Activated CD8-positive, alpha-beta memory T cell treated with anti-CD3 and anti-CD28 coated beads for 24 hours (primary cell): ENCODE data around the gene TAL2.

ENCODE experiments used
- DNase-seq: peaks from one replicate; pipeline ENCODE4 v3.0.0-alpha.2; 2020

TAL2 gene

DNA sequence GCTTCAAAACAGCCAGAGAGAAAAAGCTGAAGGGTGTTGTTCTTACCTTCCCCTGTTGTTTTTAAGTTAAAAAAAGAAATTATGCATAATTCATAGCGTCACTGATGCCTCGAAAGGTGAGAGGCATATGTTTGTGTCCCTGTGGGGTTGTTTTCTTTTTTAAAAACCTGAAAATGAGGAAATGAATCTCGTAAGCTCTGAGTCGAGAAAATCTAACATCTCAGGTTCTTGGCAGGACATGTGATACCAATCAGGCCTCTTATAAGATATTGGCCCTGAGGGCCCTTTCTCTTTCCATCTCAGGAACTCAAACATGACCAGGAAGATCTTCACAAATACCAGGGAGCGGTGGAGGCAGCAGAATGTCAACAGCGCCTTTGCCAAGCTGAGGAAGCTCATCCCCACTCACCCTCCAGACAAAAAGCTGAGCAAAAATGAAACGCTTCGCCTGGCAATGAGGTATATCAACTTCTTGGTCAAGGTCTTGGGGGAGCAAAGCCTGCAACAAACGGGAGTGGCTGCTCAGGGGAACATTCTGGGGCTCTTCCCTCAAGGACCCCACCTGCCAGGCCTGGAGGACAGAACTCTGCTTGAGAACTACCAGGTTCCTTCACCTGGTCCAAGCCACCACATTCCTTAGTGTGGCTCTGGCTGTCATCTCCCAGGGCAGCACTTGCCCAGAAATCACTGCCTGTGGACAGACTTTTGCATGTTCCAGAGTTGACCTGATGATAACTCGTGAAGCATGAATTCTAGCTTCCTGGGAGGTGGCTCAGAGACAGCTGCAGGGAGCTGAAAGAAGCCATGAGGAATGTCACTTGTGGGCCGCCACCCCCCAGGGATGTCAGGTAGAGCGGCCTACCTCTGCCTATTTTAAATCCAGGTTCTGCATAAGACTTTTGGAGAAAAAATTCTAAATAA, at the start of gene TAL2:
Gene TAL2 (plus strand): TSS at position 274 of the 921 bp plus-strand sequence. CDS start 40 bp downstream, at position 314.
- DNase-seq = no peak

DNA sequence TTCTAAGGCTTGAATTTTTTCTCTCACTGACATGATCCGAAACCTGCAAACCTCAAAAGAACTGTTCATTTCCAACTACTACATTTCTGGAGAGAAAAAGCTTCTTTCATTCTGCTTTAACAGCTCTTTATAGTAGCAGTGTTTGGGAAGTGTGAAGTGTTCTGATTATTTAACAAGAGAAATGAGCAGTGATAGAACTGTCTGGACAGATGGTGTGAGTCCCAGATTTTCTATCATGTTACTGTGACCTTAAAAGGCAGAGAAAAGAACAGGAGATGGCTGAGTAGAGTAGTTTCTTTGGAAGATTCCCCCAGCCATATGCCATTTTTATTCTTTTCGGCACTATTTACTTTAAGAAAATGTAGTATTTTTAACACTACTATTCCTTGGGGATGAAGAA, 41.3 kb upstream of the TAL2 start:
- DNase-seq = no peak

DNA sequence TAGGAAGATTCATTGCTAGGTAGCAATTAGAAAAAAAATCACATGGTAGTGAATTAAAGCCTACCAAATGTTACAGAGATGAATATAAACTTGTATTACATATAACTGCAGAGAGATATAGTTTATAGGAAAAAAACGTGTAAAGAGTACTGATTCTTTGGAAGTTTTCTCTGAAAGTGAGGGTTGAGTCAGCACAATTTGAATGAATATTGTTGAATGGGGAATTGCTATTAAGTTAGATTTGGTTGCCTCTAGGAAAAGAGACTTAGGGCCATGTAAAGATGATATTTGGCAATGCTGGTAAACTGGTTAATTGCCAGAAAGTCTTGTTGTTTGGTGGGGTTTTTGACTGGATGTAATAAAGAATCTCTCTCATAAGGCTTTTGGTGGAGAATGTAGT, 37.2 kb upstream of the TAL2 start:
- no peak for DNase-seq

DNA sequence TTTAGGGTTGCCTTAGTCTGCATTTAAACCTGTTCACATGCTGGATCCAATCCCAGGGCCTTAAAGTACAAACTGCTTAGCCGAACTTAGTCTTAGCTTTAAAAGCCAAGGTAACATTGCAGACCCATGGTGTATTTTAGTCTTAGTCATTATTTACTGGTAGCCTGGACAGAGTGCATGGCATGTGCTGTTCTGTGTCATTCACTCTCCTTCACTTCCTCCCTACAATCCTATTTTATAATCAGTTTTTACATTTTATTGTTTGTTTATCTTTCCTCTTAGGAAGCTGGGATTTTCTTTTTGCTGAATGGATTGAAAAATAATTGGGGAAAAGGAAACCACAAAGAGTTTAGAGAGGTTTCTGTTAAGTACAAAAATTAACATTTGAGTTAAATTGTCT, 29.4 kb upstream of the TAL2 start:
- DNase-seq = no peak

DNA sequence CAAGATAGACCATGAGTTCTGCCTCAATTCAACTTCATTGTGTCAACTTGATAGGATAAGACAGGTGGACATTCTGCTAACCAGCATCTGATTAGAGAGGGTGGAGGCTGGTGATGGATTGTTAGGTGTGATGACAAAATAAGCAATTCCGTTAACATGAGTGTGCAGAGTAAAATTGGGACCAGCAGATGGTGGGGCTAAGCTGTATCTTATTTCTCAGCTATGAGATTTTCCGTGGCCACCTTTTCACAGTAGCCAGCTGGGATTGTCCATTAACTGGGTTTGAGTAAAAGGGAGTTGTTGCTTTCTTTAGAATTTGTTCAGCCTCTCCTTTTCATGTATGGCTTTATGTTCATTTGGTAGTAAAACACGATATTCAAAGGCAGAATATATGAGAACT, 28.8 kb upstream of the TAL2 start:
- no peak for DNase-seq

DNA sequence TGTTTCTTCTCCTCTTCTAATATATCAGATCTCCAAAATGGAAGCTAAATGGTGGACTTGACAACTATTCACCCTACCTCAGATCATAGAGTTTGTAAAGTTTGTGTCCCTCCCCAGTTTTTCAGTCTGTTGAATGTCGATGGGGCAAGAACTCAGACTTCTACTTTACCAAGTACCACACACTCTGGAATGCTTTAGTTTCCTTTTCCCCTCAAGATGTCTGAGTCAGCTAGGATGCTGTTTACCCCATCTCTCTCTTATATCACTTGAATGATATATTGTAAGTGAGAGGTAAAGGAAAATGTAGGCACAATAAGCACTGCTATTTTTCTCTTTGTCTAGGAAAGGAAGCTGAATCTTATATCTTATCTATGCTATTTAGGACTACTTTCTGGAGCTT, 25.9 kb upstream of the TAL2 start:
- DNase-seq = no peak

DNA sequence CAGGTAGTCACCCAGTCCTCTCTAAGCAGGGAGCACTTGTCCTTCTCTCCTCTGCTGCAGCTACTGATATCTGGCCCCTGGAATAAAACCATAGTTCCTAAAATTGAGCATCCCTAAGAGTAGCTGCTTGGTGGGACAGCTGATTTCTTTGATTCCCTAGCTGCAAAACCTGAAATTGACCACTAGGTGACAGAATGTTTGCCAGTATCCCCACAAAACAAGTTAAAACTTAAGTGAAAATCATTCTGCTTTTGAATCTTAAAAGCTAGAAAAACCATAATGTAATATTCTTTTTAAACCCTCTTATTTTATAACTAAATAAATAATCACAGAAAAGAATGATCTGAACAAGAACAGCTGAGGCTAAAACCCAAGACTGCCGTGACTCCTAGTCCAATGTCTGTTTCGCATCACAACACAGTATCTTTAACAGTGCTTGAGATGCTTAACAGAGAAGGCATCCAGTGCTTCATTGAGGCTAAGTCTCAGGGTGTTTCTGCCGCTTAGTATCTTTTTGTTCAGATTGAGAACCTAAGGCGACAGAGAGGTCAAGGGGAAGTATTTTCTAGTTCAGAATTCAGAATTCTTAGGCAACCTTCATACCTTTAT, 24.4 kb upstream of the TAL2 start:
- DNase-seq = no peak

DNA sequence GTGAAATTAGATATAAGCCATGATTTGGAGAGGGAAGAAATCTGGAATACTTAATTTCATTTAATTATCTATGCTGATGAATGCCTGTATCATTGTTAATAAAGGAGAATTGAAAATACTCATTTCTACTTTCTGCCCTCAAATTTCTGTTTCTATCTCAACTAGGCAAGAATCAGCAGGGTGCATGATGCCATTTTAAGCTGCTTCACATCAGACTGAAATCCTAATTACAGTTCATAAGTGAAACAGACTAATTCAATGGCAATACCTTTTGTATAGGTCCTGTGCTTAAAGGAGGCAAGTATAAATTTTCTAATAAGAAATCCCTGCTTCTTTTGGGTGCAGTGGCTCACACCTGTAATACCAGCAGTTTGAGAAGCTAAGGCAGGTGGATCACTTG, 22.3 kb upstream of the TAL2 start:
- DNase-seq = no peak

DNA sequence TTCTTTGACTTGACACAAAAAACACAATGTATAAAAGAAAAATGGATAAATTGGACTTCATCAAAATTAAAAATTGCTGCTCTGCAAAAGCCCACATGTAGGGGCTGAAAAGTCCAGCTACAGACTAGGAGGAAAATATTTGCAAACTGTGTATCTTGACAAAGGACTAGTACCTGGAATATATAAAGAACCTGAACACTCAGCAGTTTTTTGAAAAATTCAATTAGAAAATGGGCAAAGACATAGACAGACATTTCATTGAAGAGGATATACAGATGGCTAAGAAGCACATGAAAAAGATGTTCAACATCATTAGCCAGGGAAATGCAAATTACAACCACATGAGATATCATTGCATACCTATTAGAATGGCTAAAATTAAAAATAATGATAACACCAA, 18.5 kb upstream of the TAL2 start:
- DNase-seq = no peak

DNA sequence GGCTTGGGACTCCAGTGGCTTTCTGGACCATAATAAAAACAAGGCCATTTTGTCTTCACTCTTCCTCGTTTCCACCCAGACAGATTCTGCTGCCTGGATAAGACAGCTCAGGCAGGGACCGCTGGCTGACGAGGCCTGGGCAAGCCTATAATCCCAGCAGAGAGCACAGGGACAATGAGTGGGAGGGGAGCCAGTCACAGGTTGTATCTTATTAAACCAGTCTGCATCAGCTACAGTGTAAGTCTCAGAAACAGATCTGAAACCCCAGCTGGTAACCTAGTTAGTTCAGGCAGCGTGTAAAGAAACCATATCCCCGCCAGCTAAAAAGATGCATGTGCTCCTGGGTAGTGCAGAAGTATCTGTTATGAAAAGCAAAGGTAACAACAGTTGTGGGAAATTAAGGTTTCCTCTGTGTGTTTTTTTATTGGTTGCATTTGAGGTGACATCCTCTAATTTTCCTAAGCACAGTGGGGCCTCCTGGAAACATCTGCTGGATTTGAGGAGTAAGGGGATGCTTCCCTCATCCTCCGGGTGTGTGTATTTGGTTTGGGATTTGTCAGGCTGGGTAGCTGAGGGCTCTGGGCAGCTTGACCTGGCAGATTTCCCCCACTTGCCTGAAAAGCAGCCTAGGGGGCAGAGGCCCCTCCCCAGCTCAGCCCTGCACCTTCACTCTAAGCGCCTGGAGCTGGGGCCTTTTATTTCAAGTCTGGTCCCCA, 15.2 kb upstream of the TAL2 start:
- no peak for DNase-seq

DNA sequence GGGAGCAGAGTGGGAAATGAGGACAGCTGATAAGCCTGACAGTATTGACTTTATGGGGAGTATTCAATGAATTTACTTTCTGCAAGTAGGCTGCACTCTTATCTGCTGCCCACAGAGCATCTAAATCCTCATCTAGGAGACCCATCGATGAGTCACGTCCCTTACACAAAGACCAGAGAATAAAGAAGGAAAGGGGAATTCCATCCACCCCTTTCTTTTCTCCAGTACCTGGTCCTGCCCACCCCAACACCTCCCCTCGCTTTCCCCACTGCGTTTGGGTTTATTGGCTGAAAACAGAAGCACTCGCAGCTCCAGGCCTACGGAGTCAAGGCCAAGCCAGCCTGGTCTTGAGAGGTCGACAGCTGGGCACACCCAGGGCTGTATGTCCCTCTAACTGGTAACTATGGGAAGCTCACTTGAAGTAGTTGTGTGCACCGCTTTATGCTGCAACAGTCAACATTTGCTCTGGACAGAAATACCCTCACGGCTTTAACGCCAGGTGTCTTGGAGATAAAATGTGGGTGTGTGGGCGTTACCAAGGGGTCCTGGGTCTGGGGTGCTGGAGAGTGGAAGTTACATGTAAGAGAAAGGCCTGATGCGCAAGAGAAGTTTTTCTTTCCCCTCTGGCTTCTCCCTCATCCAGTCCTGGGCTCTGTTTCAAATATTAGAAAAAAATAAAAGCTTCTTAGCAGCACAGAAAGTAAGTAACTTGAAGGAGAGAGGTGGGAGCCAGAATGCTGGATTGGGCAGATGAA, 14.5 kb upstream of the TAL2 start:
- no peak for DNase-seq

DNA sequence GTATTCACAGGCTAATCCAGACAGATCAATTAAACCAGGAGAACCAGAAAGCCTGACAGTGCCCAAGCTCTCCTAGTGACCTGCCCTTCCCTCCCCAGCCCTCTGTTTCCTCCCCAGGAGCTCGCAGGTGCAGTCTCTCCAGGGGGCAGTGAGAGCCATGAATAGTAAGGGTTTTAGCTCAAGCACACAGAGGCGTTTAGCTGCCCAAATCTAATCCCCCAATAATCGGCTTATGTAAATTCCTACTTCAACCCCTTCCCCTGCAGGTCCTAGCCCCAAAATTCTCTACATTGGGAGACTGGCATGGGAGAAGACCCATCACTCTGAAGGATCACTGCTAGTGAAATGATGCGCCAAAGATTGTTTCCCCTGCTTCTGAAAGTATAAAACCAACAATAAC, 10.5 kb upstream of the TAL2 start:
- DNase-seq = no peak

DNA sequence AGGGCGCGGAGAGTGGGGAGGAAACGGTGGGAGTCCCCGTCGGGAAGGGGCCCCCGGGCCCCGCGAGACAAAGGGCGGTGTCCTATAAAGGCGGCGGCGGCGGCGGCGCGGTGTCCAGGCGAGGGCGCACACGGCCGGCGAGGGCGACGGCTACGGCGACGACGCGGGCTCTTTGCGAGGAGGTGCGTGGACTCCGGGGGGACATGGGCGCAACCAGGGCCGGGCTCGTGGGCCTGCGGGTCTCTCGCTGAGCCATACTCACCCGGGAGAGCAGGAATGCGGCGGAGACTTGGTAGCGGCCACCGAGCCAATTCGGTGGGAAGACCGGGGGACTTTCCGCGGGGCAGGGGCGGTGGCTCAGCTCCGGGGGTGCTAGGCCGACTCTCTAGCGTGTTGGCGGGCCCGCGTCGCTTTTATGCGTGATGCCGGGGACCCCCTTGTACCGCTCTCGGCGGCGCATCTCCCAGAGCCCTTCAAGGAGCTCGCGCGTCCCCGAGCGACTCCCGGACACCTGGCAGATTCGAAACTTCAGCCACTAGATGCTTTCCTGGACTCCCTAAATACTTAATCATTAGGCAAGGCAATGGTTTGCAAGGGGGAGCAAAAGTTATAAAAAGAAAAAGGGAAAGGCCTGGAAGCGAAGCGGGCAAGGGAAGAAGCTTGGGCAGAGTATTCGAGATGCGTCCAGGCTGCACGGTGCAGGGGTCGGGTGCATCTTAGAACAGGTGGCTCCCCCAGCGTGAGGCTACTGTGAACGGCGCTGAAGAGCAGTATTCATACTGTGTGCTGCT, 5.9 kb upstream of the TAL2 start:
- DNase-seq = peak; percentile 58

DNA sequence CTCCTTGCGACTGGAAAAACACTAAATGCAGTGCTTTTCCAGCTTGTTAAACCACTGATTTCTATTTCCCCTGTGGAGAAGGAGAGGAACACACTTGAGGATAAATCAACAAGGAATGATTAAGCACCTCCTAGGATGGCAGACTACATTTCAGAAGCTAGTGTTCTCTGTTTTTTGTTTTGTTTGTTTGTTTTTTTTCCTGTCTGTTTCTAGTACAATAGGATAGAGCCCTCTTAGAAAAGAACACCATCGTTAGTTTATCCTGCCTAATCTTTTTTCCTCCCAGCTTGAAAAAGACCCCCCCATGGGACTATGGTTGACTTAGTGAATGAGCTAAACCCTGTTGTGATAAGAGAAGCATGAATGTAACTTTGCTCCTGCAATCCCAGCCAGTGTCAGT, 3.9 kb upstream of the TAL2 start:
- no peak for DNase-seq

DNA sequence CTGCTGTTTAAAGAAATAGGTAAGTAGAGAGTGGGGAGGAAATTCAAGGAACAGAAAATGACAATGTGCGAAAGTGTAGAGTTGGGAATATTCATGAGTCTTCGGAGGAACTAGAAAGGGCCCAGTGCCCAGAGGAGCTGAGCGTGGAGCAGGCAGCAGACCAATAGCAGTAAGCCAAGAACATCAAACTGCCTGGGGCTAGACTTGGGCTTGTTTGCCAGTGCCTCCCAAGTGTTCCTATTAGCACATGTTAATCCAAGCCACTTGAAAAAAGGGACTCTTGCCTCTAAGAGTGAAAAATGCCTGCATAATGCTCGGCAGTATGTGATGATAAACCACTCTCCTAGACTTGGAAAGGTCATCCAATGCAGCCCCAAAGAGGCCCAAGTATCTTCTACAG, 1.2 kb upstream of the TAL2 start:
- DNase-seq = no peak

DNA sequence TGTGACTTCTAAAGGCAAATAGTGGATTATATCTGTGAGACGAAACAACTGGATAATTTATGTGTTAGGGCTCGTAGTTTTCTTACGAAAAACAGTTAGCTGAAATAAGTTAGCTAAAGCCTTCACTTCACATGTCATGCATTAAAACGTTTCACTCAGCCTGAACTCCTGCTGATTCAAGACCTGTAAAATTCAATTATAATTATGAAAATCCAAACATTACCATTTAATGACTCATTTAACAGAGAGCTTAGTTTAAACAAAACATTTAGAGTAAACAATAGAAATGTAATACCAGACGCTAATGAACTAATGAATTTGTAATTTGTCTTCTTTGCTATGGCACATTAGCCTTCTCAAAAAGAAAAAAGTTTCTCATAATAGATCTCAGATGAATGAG, 1.7 kb downstream of the TAL2 start:
- DNase-seq = no peak

DNA sequence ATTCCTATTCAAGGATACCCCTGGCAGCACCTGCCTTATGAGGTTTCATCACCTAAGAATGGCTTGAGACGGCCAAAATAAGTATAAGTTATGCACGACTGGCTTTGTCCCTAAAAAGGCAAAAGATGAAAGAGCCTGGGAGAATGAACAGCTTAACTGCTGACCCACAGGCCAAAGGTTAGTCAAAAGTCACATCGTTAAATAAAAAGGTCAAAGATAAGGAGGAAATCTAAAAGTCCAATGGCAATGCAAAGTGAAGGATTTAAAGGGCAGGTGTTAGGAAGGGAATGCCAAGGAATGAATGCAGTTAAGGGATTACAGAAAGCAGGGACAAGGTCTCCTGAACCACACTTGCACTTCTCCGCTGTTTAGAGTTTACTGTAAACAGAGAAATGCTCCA, 5.6 kb downstream of the TAL2 start:
- no peak for DNase-seq

DNA sequence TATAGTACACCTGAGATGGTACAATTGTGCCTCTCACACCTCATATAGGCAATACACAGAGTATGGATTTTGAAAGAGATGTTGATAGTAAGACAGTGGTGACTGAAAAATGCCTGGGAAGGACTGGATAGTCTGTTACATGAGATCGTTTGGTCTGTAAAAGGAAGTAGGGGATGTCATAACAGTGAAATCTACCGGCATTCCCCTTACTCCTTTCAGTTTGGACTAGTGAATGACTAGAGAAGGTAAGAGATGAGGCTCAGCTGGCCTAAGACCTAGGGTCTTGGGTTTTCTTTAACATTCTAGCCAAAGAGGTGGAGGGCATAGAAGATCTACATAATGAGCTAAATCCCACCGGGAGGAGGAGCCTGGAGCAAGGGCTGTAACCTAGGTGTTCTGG, 8.1 kb downstream of the TAL2 start:
- DNase-seq = no peak

DNA sequence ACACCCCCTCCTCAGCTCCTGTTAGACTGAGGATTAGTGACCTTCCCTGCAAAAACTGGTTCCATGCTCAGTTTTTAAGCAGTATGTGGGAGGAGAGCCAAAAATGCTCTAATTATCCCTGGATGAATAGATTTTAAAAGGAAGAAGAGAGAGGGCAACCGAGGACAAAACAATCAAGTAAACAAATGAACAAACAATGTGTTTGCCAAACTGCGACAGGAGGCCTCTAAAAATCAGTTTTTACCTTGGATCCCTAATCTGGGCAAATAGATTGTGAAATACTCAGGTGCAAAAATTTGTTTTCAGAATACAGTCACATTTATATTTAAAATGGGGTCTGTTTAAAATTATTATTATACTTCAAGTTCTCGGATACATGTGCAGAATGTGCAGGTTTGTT, 8.5 kb downstream of the TAL2 start:
- no peak for DNase-seq

DNA sequence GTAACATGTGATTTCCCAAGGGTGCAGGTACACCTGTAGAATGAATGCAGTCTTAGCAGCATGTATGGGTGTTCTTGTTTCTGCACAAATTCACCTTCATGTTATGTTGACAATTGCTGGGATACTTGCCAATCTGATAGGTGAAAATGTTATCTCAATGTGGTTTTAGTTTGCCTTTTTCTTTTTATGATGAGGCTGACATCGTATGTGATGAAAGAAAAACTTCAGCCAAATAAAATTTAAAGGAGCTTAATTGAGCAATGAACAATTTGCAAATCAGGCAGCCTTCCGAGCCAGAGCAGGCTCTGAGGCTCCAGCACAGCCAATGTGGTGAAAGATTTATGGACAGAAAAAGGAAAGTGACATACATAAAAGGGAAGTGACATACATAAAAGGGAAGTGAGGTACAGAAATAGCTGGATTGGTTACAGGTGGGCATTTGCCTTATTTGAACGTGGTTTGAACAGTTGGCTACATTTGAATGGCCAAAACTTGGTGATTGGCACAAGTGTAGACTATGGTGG, 10.5 kb downstream of the TAL2 start:
- DNase-seq = no peak

DNA sequence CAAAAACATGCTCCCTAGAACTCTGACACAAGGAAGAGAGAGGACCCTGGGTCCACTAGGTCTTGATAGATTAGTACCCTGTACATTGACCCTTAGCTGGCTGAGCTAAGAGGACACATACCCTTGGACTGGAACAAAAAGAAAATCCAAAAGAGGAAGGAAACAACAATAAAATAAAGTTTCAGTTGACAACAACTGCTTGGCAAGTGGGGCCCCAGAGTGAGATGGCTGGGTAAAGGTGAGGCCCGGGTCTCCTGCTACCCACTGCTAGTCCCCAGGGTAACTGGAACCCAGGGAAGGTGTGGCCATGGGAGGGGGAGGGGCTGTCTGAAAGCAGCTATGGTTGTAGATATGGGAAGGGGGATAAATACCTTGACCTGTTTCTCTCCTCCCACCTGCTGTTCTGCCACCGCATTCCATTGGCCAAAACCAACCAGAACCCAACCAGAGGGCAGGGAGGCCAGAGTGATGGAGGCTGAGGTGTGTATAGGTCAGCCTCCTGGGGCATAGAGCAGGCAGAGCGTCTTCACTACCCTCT, 11.7 kb downstream of the TAL2 start:
- no peak for DNase-seq
